Upper lobe of right lung (tissue), 1 donor: Measurements from ENCODE around the gene LARP4B. TPM values are rescaled to one million over a fixed set of nuclear protein-coding genes. Genes with fewer than 3 reads are reported as not detected.

Source experiments
- ATAC-seq: fragments of 200-7000 bp; cut with Tn5 transposase; one replicate; pipeline ENCODE4 v1.9.1; 2020; ENCODE audit warnings: mild to moderate bottlenecking, moderate library complexity
- DNase-seq: peaks from one replicate; pipeline ENCODE4 v3.0.0-alpha.2; 2020
- H3K27ac ChIP-seq: fragments of 200-600 bp; one replicate; pipeline ENCODE4 v1.8.0; 2022
- H3K27me3 ChIP-seq: fragments of 200-600 bp; one replicate; pipeline ENCODE4 v1.8.0; 2022; ENCODE audit warnings: mild to moderate bottlenecking
- H3K36me3 ChIP-seq: fragments of 200-600 bp; one replicate; pipeline ENCODE4 v1.8.0; 2022
- H3K4me1 ChIP-seq: fragments of 200-600 bp; one replicate; pipeline ENCODE4 v1.8.0; 2022
- H3K4me3 ChIP-seq: fragments of 200-600 bp; one replicate; pipeline ENCODE4 v1.8.0; 2022; ENCODE audit warnings: mild to moderate bottlenecking
- H3K9me3 ChIP-seq: fragments of 200-600 bp; one replicate; pipeline ENCODE4 v1.8.0; 2022
- intact Hi-C: fragments of 100-400 bp; cut with DNase I; formaldehyde crosslinking; loops from one replicate; pipeline ENCODE4 v1.11.0; 2022
- total RNA-seq: library from RNA; stranded (reverse); fragmentation: NEBNext Ultra II Directional; extraction: Animal tissue kit (Norgen Biotek cat#: 25700); gene quantifications from one replicate; pipeline ENCODE4 v1.2.1, GENCODE V29; 2021
- TF ChIP-seq, protein P1 (sequence below): fragments of 200-600 bp; IDR thresholded peaks from one replicate; pipeline ENCODE4 v1.8.0; 2022; ENCODE audit warnings: antibody characterized with exemption
- donor health status: DM: no; HTN: yes; CAD: no; lungs with severe emphysema.

LARP4B gene
- total RNA-seq, 1 donor from 2014 or later, result 126 TPM

DNA sequence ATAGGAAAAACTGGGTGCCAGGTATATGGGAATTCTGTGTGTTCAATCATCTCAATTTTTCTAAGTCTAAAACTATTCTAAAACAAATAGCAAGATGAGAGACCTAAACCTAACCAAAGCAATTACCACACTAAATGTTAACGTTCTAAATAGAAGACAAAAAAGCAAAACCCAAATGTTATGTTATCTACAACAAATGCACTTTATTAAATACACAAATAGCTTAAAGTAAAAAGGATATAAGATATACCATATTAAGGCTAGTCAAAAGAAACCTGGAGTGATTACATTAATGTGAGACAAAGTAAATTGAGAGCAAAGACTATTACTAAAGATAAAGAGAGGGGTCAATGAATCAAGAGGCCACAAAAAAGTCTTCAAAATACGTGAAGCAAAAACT, 81.4 kb downstream of the LARP4B start:
- Histone ChIP-seq H3K4me1 (peaks cover 13% of the 10 kb centered on the region), H3K27me3 (no peaks in the 10 kb centered on the region), H3K36me3 (peaks cover 37% of the 10 kb centered on the region), H3K9me3 (peaks cover 6% of the 10 kb centered on the region), H3K4me3 (no peak overlapping the region), H3K27ac (no peak overlapping the region)
- intact Hi-C loops, result no loop called here
- DNase-seq (no peak), ATAC-seq (no peak)
- TF ChIP-seq, protein P1, sequence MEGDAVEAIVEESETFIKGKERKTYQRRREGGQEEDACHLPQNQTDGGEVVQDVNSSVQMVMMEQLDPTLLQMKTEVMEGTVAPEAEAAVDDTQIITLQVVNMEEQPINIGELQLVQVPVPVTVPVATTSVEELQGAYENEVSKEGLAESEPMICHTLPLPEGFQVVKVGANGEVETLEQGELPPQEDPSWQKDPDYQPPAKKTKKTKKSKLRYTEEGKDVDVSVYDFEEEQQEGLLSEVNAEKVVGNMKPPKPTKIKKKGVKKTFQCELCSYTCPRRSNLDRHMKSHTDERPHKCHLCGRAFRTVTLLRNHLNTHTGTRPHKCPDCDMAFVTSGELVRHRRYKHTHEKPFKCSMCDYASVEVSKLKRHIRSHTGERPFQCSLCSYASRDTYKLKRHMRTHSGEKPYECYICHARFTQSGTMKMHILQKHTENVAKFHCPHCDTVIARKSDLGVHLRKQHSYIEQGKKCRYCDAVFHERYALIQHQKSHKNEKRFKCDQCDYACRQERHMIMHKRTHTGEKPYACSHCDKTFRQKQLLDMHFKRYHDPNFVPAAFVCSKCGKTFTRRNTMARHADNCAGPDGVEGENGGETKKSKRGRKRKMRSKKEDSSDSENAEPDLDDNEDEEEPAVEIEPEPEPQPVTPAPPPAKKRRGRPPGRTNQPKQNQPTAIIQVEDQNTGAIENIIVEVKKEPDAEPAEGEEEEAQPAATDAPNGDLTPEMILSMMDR, result no peak

DNA sequence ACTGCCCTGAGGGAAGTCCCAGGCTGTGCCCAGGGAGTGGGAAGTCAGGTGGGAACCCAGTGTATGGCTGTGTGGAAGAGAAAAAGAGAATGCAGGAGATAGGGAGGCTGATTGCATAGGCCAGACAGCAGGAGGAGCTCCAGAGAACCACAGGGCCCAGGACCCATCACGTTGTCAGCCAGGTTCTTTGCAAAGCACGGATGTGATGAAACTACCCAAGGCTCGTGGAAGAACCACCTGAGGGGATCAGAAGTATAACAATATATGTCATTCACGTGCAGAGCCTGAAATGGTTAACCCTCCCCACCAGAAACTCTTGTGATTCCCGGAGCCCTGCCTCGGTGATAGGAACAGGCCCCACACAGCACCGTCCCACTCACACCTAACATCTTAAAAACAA, 83.6 kb downstream of the LARP4B start:
- peaks cover 36% of the 10 kb centered on the region for H3K36me3 ChIP-seq
- peak; percentile 59 for ATAC-seq

DNA sequence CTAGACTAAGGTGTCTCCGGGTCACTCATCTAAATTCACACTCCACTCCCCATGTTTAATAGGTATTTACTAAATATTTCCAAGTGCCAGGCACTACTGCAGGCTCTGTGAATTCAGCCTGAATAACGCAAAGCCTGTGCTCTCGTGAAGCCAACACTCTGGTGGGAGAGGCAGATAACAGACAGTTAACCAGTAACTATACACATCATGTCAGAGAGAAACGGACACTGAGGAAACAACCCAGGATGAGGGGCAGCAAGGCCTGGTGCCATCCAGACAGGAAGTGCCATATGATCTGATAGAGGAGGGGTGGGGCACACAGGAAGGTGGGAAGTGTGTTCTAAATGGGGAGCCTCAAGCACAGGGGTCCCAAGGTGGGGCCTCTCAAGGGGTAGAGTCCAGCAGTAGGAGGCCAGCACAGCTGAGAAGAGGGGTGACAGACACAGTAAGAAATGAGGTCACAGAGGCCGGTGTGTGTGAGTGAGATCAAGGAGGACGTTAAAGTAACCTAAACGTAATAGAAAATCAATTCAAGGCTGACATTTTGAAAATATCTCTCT, 85.3 kb downstream of the LARP4B start:
- peaks cover 6% of the 10 kb centered on the region for H3K9me3 ChIP-seq
- peak overlapping the region; percentile 11 for H3K27ac ChIP-seq
- H3K36me3 ChIP-seq, result peaks cover 53% of the 10 kb centered on the region
- TF ChIP-seq, protein P1, result no peak
- ATAC-seq, result peak; percentile 12
- no peaks in the 10 kb centered on the region for H3K27me3 ChIP-seq
- intact Hi-C loops, result no loop called here
- H3K4me3 ChIP-seq, result no peak overlapping the region
- DNase-seq, result no peak
- peaks cover 13% of the 10 kb centered on the region for H3K4me1 ChIP-seq

More for the DNA sequence above, 83.6 kb downstream of the LARP4B start:
- Histone ChIP-seq H3K27me3 (no peaks in the 10 kb centered on the region), H3K4me1 (peaks cover 13% of the 10 kb centered on the region), H3K4me3 (no peak overlapping the region), H3K27ac (no peak overlapping the region), H3K9me3 (peaks cover 6% of the 10 kb centered on the region)
- TF ChIP-seq, protein P1, result no peak
- intact Hi-C loops, result no loop called here
- no peak for DNase-seq

DNA sequence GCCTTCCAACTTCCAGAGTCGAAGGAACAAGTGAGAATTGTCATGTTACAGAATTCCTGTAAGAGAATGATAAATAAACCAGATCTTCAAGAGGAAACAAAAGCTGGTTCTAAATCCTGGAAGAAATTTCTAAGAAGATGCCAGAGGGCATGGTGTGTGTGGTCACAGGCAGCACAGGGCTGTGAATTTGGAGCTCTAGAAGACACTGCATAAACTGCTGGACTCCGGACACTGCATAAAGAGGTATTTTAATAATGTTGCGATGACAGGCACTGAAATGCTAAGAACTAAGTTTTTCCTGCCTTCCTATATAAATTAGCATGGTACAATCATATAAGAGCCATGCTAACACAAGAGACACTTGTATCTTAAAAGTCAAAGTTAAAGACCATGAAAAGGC, 86.0 kb downstream of the LARP4B start:
- Histone ChIP-seq H3K4me3 (no peak overlapping the region), H3K9me3 (peaks cover 6% of the 10 kb centered on the region), H3K36me3 (peaks cover 60% of the 10 kb centered on the region), H3K27ac (no peak overlapping the region), H3K4me1 (peaks cover 13% of the 10 kb centered on the region), H3K27me3 (no peaks in the 10 kb centered on the region)
- ATAC-seq, result no peak
- TF ChIP-seq, protein P1, result no peak
- intact Hi-C loops, result no loop called here
- DNase-seq, result no peak

DNA sequence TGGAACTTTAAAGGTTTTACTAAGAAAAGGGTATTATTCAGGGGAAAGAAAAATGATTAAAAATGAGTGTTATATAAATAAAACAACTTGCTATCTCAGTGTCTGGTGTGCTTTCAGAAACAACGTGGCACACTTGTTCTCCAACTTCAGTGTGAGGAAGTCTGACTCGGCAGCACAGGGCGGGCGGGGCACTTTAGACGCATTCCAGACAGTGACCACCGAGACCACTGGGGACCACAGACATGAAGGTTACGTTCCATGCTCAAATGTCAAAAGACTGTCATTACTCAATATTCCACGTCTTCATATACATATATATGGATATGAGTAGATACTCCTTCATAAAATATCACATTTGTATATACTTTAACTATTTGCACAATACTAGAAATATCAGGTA, 87.0 kb downstream of the LARP4B start:
- DNase-seq, result no peak
- peaks cover 1% of the 10 kb centered on the region for H3K9me3 ChIP-seq
- H3K4me1 ChIP-seq, result peaks cover 13% of the 10 kb centered on the region
- intact Hi-C loops, result no loop called here
- ATAC-seq, result peak; percentile 38
- TF ChIP-seq, protein P1, result no peak
- H3K27me3 ChIP-seq, result no peaks in the 10 kb centered on the region
- H3K4me3 ChIP-seq, result no peak overlapping the region
- no peak overlapping the region for H3K27ac ChIP-seq
- peaks cover 65% of the 10 kb centered on the region for H3K36me3 ChIP-seq

DNA sequence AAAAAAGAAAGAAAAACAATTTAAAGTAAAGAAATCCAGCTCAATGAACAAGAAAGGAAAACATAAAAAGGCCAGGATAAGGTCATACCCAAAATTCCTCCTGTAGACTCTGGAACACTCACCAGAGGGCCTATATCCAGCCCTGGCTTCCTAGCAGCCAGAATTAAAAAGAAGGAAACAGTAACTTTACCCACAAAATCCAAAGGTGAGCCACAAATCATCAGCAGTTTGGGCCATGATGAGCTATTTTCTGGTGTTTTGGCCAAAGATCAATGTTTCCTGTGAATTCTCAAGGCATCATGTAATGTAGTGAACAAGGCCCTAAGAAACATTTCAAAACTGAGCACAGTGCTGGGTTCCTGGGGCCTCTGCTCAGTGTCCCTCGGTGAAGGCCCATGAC, 87.8 kb downstream of the LARP4B start:
- H3K9me3 ChIP-seq, result no peaks in the 10 kb centered on the region
- intact Hi-C loops, result no loop called here
- peaks cover 71% of the 10 kb centered on the region for H3K36me3 ChIP-seq
- ATAC-seq, result no peak
- DNase-seq, result no peak
- no peak overlapping the region for H3K27ac ChIP-seq
- H3K27me3 ChIP-seq, result no peaks in the 10 kb centered on the region
- TF ChIP-seq, protein P1, result no peak
- H3K4me3 ChIP-seq, result no peak overlapping the region
- peaks cover 13% of the 10 kb centered on the region for H3K4me1 ChIP-seq
